ENCODE results near the gene SGK2. TPM values are rescaled to one million over a fixed set of nuclear protein-coding genes. Genes with fewer than 3 reads are reported as not detected.

Gene SGK2
- total RNA-seq, 1 donor from 2014 or later: 2.8 TPM

- Mint-ChIP-seq H3K27me3 (ENCODE audit: insufficient read depth, low read depth) (peaks cover 2% of the 10 kb centered on the region), H3K27ac (no peak overlapping the region), H3K4me3 (no peak overlapping the region), H3K36me3 (no peaks in the 10 kb centered on the region), H3K4me1 (no peaks in the 10 kb centered on the region), H3K9me3 (no peaks in the 10 kb centered on the region)
- no peak overlapping the region for H2AFZ ChIP-seq (replicated peaks)
- no peaks in the 10 kb centered on the region for H3K36me3 ChIP-seq
- no peak overlapping the region for H3K9ac ChIP-seq
- no peaks in the 10 kb centered on the region for H3K27me3 ChIP-seq
- TF ChIP-seq EZH2phosphoT487 (IDR thresholded peaks at IDR 0.05): no peak
- TF ChIP-seq EZH2 (IDR thresholded peaks at IDR 0.05): no peak
- no peak for TF ChIP-seq CTCF (IDR thresholded peaks at IDR 0.05)
- no peak for DNase-seq (ENCODE audit: low spot score)
- no peaks in the 10 kb centered on the region for H3K4me1 ChIP-seq
- H3K4me2 ChIP-seq: no peak overlapping the region
- H3K79me2 ChIP-seq (ENCODE audit: low read depth): no peaks in the 10 kb centered on the region
- no peak overlapping the region for H3K27ac ChIP-seq
- no peaks in the 10 kb centered on the region for H3K9me3 ChIP-seq (ENCODE audit: low read depth)
- H3F3A ChIP-seq (ENCODE audit: low read depth): no peaks in the 10 kb centered on the region
- H4K20me1 ChIP-seq (ENCODE audit: low read depth): no peaks in the 10 kb centered on the region
- no peak overlapping the region for H3K4me3 ChIP-seq
Measured at GRCh38 chr20:43564993-43565757, 6.3 kb downstream of the SGK2 start.

- H3K9me3 Mint-ChIP-seq: no peaks in the 10 kb centered on the region
- no peak for DNase-seq (ENCODE audit: low spot score)
- no peaks in the 10 kb centered on the region for H4K20me1 ChIP-seq (ENCODE audit: low read depth)
- no peak overlapping the region for H3K27ac ChIP-seq
- TF ChIP-seq EZH2 (IDR thresholded peaks at IDR 0.05) (no peak), CTCF (IDR thresholded peaks at IDR 0.05) (no peak), EZH2phosphoT487 (IDR thresholded peaks at IDR 0.05) (no peak)
- H3K9ac ChIP-seq: no peak overlapping the region
- H2AFZ ChIP-seq (replicated peaks): no peak overlapping the region
- no peak overlapping the region for H3K4me3 Mint-ChIP-seq
- no peaks in the 10 kb centered on the region for H3K36me3 Mint-ChIP-seq
- H3K27ac Mint-ChIP-seq: no peak overlapping the region
- peaks cover 2% of the 10 kb centered on the region for H3K27me3 Mint-ChIP-seq (ENCODE audit: insufficient read depth, low read depth)
- no peaks in the 10 kb centered on the region for H3K79me2 ChIP-seq (ENCODE audit: low read depth)
- no peaks in the 10 kb centered on the region for H3F3A ChIP-seq (ENCODE audit: low read depth)
- no peaks in the 10 kb centered on the region for H3K27me3 ChIP-seq
- H3K4me1 Mint-ChIP-seq: no peaks in the 10 kb centered on the region
- H3K9me3 ChIP-seq (ENCODE audit: low read depth): no peaks in the 10 kb centered on the region
- H3K36me3 ChIP-seq: no peaks in the 10 kb centered on the region
- H3K4me2 ChIP-seq: no peak overlapping the region
- no peaks in the 10 kb centered on the region for H3K4me1 ChIP-seq
- no peak overlapping the region for H3K4me3 ChIP-seq
Measured at GRCh38 chr20:43565758-43566104, 6.9 kb downstream of the SGK2 start.

- H3K4me3 Mint-ChIP-seq: no peak overlapping the region
- Histone ChIP-seq H2AFZ (replicated peaks) (no peak overlapping the region), H3K4me3 (no peak overlapping the region), H3K27ac (no peak overlapping the region), H4K20me1 (ENCODE audit: low read depth) (no peaks in the 10 kb centered on the region), H3K4me1 (no peaks in the 10 kb centered on the region), H3K79me2 (ENCODE audit: low read depth) (no peaks in the 10 kb centered on the region), H3K9me3 (ENCODE audit: low read depth) (no peaks in the 10 kb centered on the region), H3K9ac (no peak overlapping the region), H3K27me3 (no peaks in the 10 kb centered on the region), H3F3A (ENCODE audit: low read depth) (no peaks in the 10 kb centered on the region), H3K4me2 (no peak overlapping the region), H3K36me3 (no peaks in the 10 kb centered on the region)
- no peaks in the 10 kb centered on the region for H3K36me3 Mint-ChIP-seq
- H3K4me1 Mint-ChIP-seq: no peaks in the 10 kb centered on the region
- no peaks in the 10 kb centered on the region for H3K9me3 Mint-ChIP-seq
- no peak overlapping the region for H3K27ac Mint-ChIP-seq
- no peak for DNase-seq (ENCODE audit: low spot score)
- H3K27me3 Mint-ChIP-seq (ENCODE audit: insufficient read depth, low read depth): no peaks in the 10 kb centered on the region
- no peak for TF ChIP-seq EZH2phosphoT487 (IDR thresholded peaks at IDR 0.05)
- TF ChIP-seq EZH2 (IDR thresholded peaks at IDR 0.05): no peak
- no peak for TF ChIP-seq CTCF (IDR thresholded peaks at IDR 0.05)
Measured at GRCh38 chr20:43567477-43567876, 8.7 kb downstream of the SGK2 start.
